SK-N-MC (cell line): ENCODE results near the gene MMP25.

Experiments used
- EZH2 ChIP-seq: fragments of 200-600 bp; sonication (generic); IDR thresholded peaks from one replicate; pipeline ENCODE4 v1.6.1; 2017; ENCODE audit warnings: antibody characterized with exemption
- FOXP2 ChIP-seq: optimal IDR thresholded peaks from 2 replicates; pipeline ENCODE3; 2011; ENCODE audit warnings: mild to moderate bottlenecking, moderate library complexity; ENCODE audit not compliant: insufficient read depth; ENCODE audit errors: extremely low read length, control extremely low read depth
- POLR2AphosphoS5 ChIP-seq: IDR thresholded peaks from 2 replicates; pipeline ENCODE4 v1.6.1; 2012; ENCODE audit warnings: mild to moderate bottlenecking, low read depth, low read length, borderline replicate concordance

DNA sequence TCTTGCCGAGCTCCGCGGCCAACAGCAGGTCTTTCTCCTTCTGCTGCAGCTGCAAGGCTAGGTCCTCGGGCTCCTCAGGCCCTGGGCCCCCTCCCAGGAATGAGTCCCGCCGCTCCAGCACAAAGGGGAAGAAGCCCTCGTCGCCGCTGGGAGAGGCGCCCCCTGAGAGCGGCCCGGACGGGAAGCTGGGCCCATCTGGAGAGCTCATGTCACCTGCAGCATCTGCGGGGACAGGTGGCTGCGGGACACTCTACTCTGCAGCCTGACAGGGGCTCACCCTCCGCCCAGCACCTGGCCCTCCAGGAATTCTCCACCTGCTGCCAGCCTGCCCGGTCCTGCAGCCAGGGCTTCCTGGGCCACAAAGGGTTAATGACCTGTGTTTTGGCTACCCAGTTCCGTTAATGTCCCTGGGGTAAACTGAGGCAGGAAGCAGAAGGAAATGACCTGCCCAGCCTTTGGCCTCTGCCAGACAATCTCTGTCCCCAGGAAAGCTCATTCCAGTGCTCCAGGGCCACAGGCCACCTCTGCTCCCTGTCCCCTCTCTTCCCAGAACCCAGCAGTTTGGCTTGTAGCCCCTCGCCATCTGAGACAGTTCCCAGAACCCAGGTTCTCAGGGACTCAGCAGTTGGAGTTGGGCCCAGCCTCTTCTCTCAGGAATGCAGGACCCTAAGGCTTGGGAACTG is 10.9 kb upstream of the MMP25 start:
- no peak for TF ChIP-seq POLR2AphosphoS5
- no peak for TF ChIP-seq EZH2
- TF ChIP-seq FOXP2, result no peak
